Right lobe of liver (tissue), 4 donors: ENCODE measurements around the gene BRD4.
"Not testable (repeated sequence)": the region's sequence is repeated elsewhere in the genome, so short reads cannot be mapped to it uniquely, and the experiment has no call there.

Experiments used
- POLR2A ChIP-seq: fragments of 450-650 bp; IDR thresholded peaks from one replicate; pipeline ENCODE4 v1.6.1; 2017; ENCODE audit warnings: antibody characterized with exemption, mild to moderate bottlenecking
- TF ChIP-seq, protein P1 (sequence below), 4 donors: fragments of 200-600 bp in 3 of 4; fragments of 450-650 bp in 1 of 4; IDR thresholded peaks; one replicate each; pipeline versions ENCODE4 v1.5.1 to v1.8.0; 2016 to 2022; ENCODE audit warnings: antibody characterized with exemption in 4 of 4, mild to moderate bottlenecking in 2 of 4
- donor health status: DM: no; HTN: no; CAD: no.
- donor health status: DM: no; HTN: no; CAD: no.
- donor health status: DM: no; HTN: yes; CAD: no.

- TF ChIP-seq, protein P1, sequence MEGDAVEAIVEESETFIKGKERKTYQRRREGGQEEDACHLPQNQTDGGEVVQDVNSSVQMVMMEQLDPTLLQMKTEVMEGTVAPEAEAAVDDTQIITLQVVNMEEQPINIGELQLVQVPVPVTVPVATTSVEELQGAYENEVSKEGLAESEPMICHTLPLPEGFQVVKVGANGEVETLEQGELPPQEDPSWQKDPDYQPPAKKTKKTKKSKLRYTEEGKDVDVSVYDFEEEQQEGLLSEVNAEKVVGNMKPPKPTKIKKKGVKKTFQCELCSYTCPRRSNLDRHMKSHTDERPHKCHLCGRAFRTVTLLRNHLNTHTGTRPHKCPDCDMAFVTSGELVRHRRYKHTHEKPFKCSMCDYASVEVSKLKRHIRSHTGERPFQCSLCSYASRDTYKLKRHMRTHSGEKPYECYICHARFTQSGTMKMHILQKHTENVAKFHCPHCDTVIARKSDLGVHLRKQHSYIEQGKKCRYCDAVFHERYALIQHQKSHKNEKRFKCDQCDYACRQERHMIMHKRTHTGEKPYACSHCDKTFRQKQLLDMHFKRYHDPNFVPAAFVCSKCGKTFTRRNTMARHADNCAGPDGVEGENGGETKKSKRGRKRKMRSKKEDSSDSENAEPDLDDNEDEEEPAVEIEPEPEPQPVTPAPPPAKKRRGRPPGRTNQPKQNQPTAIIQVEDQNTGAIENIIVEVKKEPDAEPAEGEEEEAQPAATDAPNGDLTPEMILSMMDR (IDR thresholded peaks at IDR 0.05): not testable (repeated sequence)
- not testable (repeated sequence) for TF ChIP-seq POLR2A
Measured at GRCh38 chr19:15341328-15341727, 9.0 kb upstream of the BRD4 start.
